Measurements from ENCODE around the gene PADI2.

The PADI2 gene

GRCh38 chr1:17119076-17119772 is at the start of gene PADI2:
TSS of gene PADI2 (minus strand) at chr1:17119451. CDS start at chr1:17119371, 80 bp downstream.
- peak; percentile 62 for DNase-seq

- no peak for DNase-seq
These were observed 49.0 kb upstream of the PADI2 start for GRCh38 chr1:17168091-17168876.

- DNase-seq = no peak
These were observed 48.5 kb upstream of the PADI2 start for GRCh38 chr1:17167786-17168090.

GRCh38 chr1:17167041-17167785 is 48.0 kb upstream of the PADI2 start:
- no peak for DNase-seq

- DNase-seq = no peak
These were observed 46.6 kb upstream of the PADI2 start for GRCh38 chr1:17165823-17166222.

- DNase-seq = no peak
These were observed 44.8 kb upstream of the PADI2 start for GRCh38 chr1:17163789-17164666.

- no peak for DNase-seq
These were observed 44.1 kb upstream of the PADI2 start for GRCh38 chr1:17163371-17163770.

- no peak for DNase-seq
These were observed 43.7 kb upstream of the PADI2 start for GRCh38 chr1:17162941-17163340.

GRCh38 chr1:17161926-17162800 is 42.9 kb upstream of the PADI2 start:
- no peak for DNase-seq

GRCh38 chr1:17161137-17161740 is 42.0 kb upstream of the PADI2 start:
- no peak for DNase-seq

GRCh38 chr1:17158961-17159360 is 39.7 kb upstream of the PADI2 start:
- DNase-seq = no peak

- no peak for DNase-seq
These were observed 36.9 kb upstream of the PADI2 start for GRCh38 chr1:17156108-17156507.

GRCh38 chr1:17155257-17155920 is 36.1 kb upstream of the PADI2 start:
- DNase-seq = no peak

- no peak for DNase-seq
These were observed 30.5 kb upstream of the PADI2 start for GRCh38 chr1:17149771-17150170.

GRCh38 chr1:17148950-17149608 is 29.8 kb upstream of the PADI2 start:
- no peak for DNase-seq

- DNase-seq = no peak
These were observed 26.4 kb upstream of the PADI2 start for GRCh38 chr1:17145648-17146047.

- DNase-seq = no peak
These were observed 24.5 kb upstream of the PADI2 start for GRCh38 chr1:17143760-17144159.

GRCh38 chr1:17141441-17142197 is 22.4 kb upstream of the PADI2 start:
- no peak for DNase-seq

GRCh38 chr1:17140279-17140678 is 21.0 kb upstream of the PADI2 start:
- DNase-seq = no peak
